K562 (cell line): ENCODE measurements around the gene TMEM217. TPM values are rescaled to one million over a fixed set of nuclear protein-coding genes. Genes with fewer than 3 reads are reported as not detected.

Experiments
- CBFA2T2 ChIP-seq: fragments of 450-650 bp; conservative IDR thresholded peaks from 2 replicates; pipeline ENCODE4 v1.6.1; 2017; ENCODE audit warnings: mild to moderate bottlenecking
- CREM ChIP-seq: IDR thresholded peaks from 2 replicates; pipeline ENCODE4 v1.6.1; 2014; ENCODE audit warnings: antibody characterized with exemption, low read depth
- CUX1 ChIP-seq: fragments of 200-800 bp; sonication (Bioruptor generic); IDR thresholded peaks from 2 replicates; pipeline ENCODE4 v1.6.1; 2016; ENCODE audit warnings: missing genetic modification characterization, missing compliant biosample characterization
- E2F6 ChIP-seq, 2 experiments: IDR thresholded peaks; 2 replicates each; pipeline ENCODE4 v1.6.1; 2011; ENCODE audit warnings: borderline replicate concordance in 1 of 2, control low read depth in 1 of 2, low read depth in 1 of 2, low read length in 1 of 2, mild to moderate bottlenecking in 1 of 2, mixed read lengths in 1 of 2, moderate library complexity in 1 of 2; ENCODE audit not compliant: insufficient read depth in 1 of 2, insufficient read length in 1 of 2, poor library complexity in 1 of 2, severe bottlenecking in 1 of 2; ENCODE audit errors: extremely low read depth in 1 of 2
- FOXP4 ChIP-seq: sonication (generic); formaldehyde crosslinking; IDR thresholded peaks from 2 replicates; pipeline ENCODE4 v1.8.0; 2022; ENCODE audit warnings: mild to moderate bottlenecking, missing genetic modification reagents, borderline replicate concordance
- HMBOX1 ChIP-seq: sonication (generic); IDR thresholded peaks from 2 replicates; pipeline ENCODE4 v1.6.1; 2016
- MAFF ChIP-seq: IDR thresholded peaks from 2 replicates; pipeline ENCODE4 v1.6.1; 2012; ENCODE audit warnings: low read length, improper control_type of control experiment
- RAD21 ChIP-seq, 2 experiments: fragments of 250-450 bp in 1 of 2; fragments of 450-650 bp in 1 of 2; sonication (Bioruptor Pico) in 1 of 2; formaldehyde crosslinking in 1 of 2; IDR thresholded peaks in 1 of 2; conservative IDR thresholded peaks in 1 of 2; 2 replicates each; pipeline versions ENCODE4 v1.4.0 to v1.8.0; 2020 to 2022; ENCODE audit warnings: mild to moderate bottlenecking in 2 of 2, moderate library complexity in 1 of 2
- SMARCA4 ChIP-seq: fragments of 450-650 bp; IDR thresholded peaks from 2 replicates; pipeline ENCODE4 v1.6.1; 2016
- SRSF1 ChIP-seq: fragments of 200-400 bp; formaldehyde crosslinking; IDR thresholded peaks from 2 replicates; pipeline ENCODE4 v1.6.1; 2017; ENCODE audit warnings: mild to moderate bottlenecking, low read depth, low read length, moderate library complexity
- ZBED1 ChIP-seq: IDR thresholded peaks from 2 replicates; pipeline ENCODE4 v1.6.1; 2014
- ZNF274 ChIP-seq: IDR thresholded peaks from 2 replicates; pipeline ENCODE4 v1.6.1; 2011; ENCODE audit warnings: low read depth, mild to moderate bottlenecking, low read length, moderate library complexity, borderline replicate concordance
- ZNF592 ChIP-seq: fragments of 450-650 bp; IDR thresholded peaks from 2 replicates; pipeline ENCODE4 v1.6.1; 2017; ENCODE audit warnings: antibody characterized with exemption, mild to moderate bottlenecking
- polyA plus RNA-seq, 8 experiments: library from polyadenylated mRNA; depleted of rRNA in 4 of 8; stranded (reverse) in 5 of 8; unstranded in 3 of 8; fragments of >200 nt; fragmentation: Nextera tagmentation in 2 of 8; fragmentation: Illumina TruSeq in 1 of 8; extraction: Ambion mirVana in 2 of 8; extraction: Trizol in 1 of 8; gene quantifications; 2 replicates each; pipeline versions ENCODE4 v1.2.1 to v1.2.3, GENCODE V29; 2011 to 2014; ENCODE audit warnings: inconsistent platforms in 1 of 8, missing spikeins in 1 of 8
- total RNA-seq, 7 experiments: library from RNA; depleted of rRNA in 6 of 7; stranded (reverse); fragments of >200 nt in 6 of 7; fragmentation: Illumina TruSeq in 2 of 7; extraction: Trizol in 2 of 7; gene quantifications; 2 replicates each; pipeline versions ENCODE4 v1.2.1 to v1.2.3, GENCODE V29; 2011 to 2021; ENCODE audit warnings: low replicate concordance in 1 of 7

Gene TMEM217
- total and polyA plus RNA-seq, 9 of the 15 experiments (the other 6 are each of a cell fraction or from before 2014, with no cell fraction given) = 1.3 to 8.0 (median 1.9) TPM

- TF ChIP-seq CUX1 (CRISPR knock-in tag) = no peak
- TF ChIP-seq RAD21 (CRISPR knock-in tag; conservative IDR thresholded peaks at IDR 0.05 in 1 of 2, IDR thresholded peaks at IDR 0.05 in 1 of 2) = peak in 1 of 2 experiments; percentile 16; a peak in 1 of 4 replicates
- TF ChIP-seq SRSF1 = no peak
- peak; percentile 43; the same call in 1 of the 2 replicates for TF ChIP-seq CBFA2T2
- peak; percentile 93 for TF ChIP-seq HMBOX1
- no peak for TF ChIP-seq ZNF274
- no peak for TF ChIP-seq MAFF
- no peak for TF ChIP-seq ZBED1
- TF ChIP-seq E2F6 (IDR thresholded peaks at IDR 0.05; ENCODE audit: borderline replicate concordance in 1 of 2, extremely low read depth in 1 of 2, insufficient read depth in 1 of 2, insufficient read length in 1 of 2, low read depth in 1 of 2, low read length in 1 of 2, poor library complexity in 1 of 2, severe bottlenecking in 1 of 2) = peak in 1 of 2 experiments; percentile 17
- TF ChIP-seq SMARCA4 = peak; percentile 80; the same call in 1 of the 2 replicates
- peak; percentile 51; the same call in 1 of the 2 replicates for TF ChIP-seq ZNF592
- TF ChIP-seq FOXP4 (CRISPR knock-in tag) = no peak
- 0 out of 2 replicates have a peak, but pooled peaks have one; percentile 30 for TF ChIP-seq CREM
Observed at GRCh38 chr6:37243816-37244370, 14.1 kb downstream of the TMEM217 start (continued).
